HEK293T (cell line): ENCODE results near the gene POU2F2.

Experiments used
- ARNT ChIP-seq: fragments of 450-650 bp; IDR thresholded peaks from 2 replicates; pipeline ENCODE4 v1.6.1; 2017; ENCODE audit warnings: mild to moderate bottlenecking
- BHLHE40 ChIP-seq: fragments of 450-650 bp; IDR thresholded peaks from 2 replicates; pipeline ENCODE4 v1.6.1; 2016; ENCODE audit warnings: mild to moderate bottlenecking, moderate library complexity, borderline replicate concordance
- ELF4 ChIP-seq: fragments of 450-650 bp; IDR thresholded peaks from 2 replicates; pipeline ENCODE4 v1.6.1; 2017; ENCODE audit warnings: antibody characterized with exemption
- FOXA1 ChIP-seq: fragments of 450-650 bp; IDR thresholded peaks from 2 replicates; pipeline ENCODE4 v1.6.1; 2016; ENCODE audit warnings: mild to moderate bottlenecking
- FOXK2 ChIP-seq: fragments of 450-650 bp; IDR thresholded peaks from 2 replicates; pipeline ENCODE4 v1.6.1; 2016; ENCODE audit warnings: mild to moderate bottlenecking
- FOXM1 ChIP-seq: fragments of 450-650 bp; IDR thresholded peaks from 2 replicates; pipeline ENCODE4 v1.6.1; 2017; ENCODE audit warnings: mild to moderate bottlenecking, borderline replicate concordance
- HDGF ChIP-seq: fragments of 450-650 bp; IDR thresholded peaks from 2 replicates; pipeline ENCODE4 v1.6.1; 2017; ENCODE audit warnings: antibody characterized with exemption, borderline replicate concordance
- SP1 ChIP-seq: fragments of 450-650 bp; IDR thresholded peaks from 2 replicates; pipeline ENCODE4 v1.6.1; 2017
- SUZ12 ChIP-seq: fragments of 450-650 bp; IDR thresholded peaks from 2 replicates; pipeline ENCODE4 v1.6.1; 2016; ENCODE audit warnings: mild to moderate bottlenecking
- TARDBP ChIP-seq: fragments of 450-650 bp; IDR thresholded peaks from 2 replicates; pipeline ENCODE4 v1.6.1; 2016
- ZNF384 ChIP-seq: fragments of 450-650 bp; IDR thresholded peaks from 2 replicates; pipeline ENCODE4 v1.6.1; 2016

DNA sequence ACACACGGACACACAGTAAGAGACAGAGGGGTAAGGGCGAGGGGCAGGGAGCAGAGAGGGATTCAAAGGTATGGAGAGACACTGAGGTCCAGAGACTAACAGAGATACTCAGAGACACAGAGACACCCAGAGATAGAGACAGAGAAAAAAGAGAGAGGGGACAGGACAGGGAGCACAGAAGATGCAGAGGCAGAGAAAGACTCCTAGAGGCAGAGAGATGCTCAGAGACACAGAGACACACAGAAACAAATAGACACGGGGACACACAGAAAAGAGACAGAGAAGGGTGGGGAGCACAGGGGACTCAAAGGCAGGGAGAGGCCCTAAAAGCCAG, 45.4 kb upstream of the POU2F2 start:
- TF ChIP-seq HDGF = no peak
- no peak for TF ChIP-seq SUZ12
- no peak for TF ChIP-seq ZNF384
- TF ChIP-seq FOXK2 = no peak
- no peak for TF ChIP-seq TARDBP
- no peak for TF ChIP-seq FOXM1
- no peak for TF ChIP-seq FOXA1
- no peak for TF ChIP-seq ELF4
- TF ChIP-seq BHLHE40 = no peak
- no peak for TF ChIP-seq SP1
- TF ChIP-seq ARNT = no peak
